Activated naive CD8-positive, alpha-beta T cell treated with anti-CD3 and anti-CD28 coated beads, Interleukin-2, amount 10 ng/mL, durations not matched to agents 7 days and 5 days (primary cell): ENCODE results near the gene TEKT5. TPM values are rescaled to one million over a fixed set of nuclear protein-coding genes. Genes with fewer than 3 reads are reported as not detected.

Experiments
- ATAC-seq: fragments of 150-1000 bp; cut with Tn5 transposase; one replicate; pipeline ENCODE4 v1.10.0; 2021; ENCODE audit warnings: low read depth, moderate library complexity
- POLR2A ChIA-PET: fragments of 350-600 bp; sonication (Branson Sonifier 250); formaldehyde crosslinking; loops from one replicate; lab custom pipeline; 2021; ENCODE audit warnings: antibody characterized with exemption; lab: Charles Lee
- DNase-seq: peaks from one replicate; pipeline ENCODE4 v3.0.0; 2021
- H3K27ac Mint-ChIP-seq: one replicate; pipeline ENCODE4 v1.8.0; 2022; ENCODE audit warnings: mild to moderate bottlenecking, mixed read lengths
- H3K27me3 Mint-ChIP-seq: one replicate; pipeline ENCODE4 v1.8.0; 2022; ENCODE audit warnings: mild to moderate bottlenecking, moderate library complexity, mixed read lengths
- H3K36me3 Mint-ChIP-seq: one replicate; pipeline ENCODE4 v1.8.0; 2021; ENCODE audit warnings: mild to moderate bottlenecking, mixed read lengths
- H3K4me1 Mint-ChIP-seq: one replicate; pipeline ENCODE4 v1.8.0; 2021; ENCODE audit warnings: mixed read lengths
- H3K4me3 Mint-ChIP-seq: one replicate; pipeline ENCODE4 v1.8.0; 2022; ENCODE audit warnings: mild to moderate bottlenecking, moderate library complexity, mixed read lengths
- H3K9me3 Mint-ChIP-seq: one replicate; pipeline ENCODE4 v1.8.0; 2021; ENCODE audit warnings: mixed read lengths
- total RNA-seq, 2 experiments: library from RNA; stranded (reverse); gene quantifications; one replicate each; pipeline ENCODE4 v1.2.3, GENCODE V29; 2021

TEKT5 gene
- total RNA-seq, 2 experiments from 2014 or later = not detected

DNA sequence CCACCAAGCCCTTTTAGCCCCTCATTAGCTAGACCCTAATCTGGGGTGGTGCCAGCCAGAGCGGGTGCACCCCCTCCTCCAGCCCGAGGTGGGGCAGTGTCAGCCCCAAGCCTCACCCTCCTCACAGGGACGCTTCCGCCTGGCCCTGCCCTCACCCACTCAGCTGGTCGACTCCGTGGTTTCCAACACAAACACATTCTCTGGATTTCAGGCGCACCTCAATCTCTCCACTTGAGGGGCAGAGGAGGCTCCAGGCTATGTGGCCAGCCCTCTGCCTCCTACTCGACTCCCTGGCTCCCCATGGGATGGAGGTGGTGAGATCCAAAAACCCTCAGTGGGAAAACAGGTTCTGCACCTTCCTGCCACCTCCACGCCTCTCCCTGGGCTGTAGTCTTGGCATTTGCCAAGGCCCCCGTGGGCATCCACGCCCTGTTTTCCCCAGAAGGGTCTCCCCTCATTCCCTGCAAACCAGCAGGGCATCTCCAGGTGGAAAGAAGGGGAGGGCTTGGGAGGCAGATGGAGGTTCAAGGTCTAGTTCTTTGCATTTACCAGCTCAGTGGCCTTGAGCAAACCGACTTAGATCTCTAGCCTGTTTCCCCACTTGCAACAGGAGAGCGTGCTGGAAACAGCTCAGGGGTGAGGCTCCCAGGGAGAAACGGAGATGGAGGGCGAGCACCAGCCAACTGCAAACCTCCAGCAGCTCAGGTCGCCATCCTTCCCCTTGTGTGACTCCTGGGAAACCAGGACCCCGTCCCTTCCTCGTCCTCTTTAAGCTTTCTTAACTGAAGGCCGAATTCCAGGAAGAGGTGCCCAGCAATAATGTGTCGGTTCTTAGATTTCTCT, 116.0 kb downstream of the TEKT5 start:
- H3K9me3 Mint-ChIP-seq = no peaks in the 10 kb centered on the region
- peaks cover 37% of the 10 kb centered on the region for H3K27me3 Mint-ChIP-seq
- no peak for DNase-seq
- POLR2A ChIA-PET = no interaction called here
- H3K36me3 Mint-ChIP-seq = no peaks in the 10 kb centered on the region
- peaks cover 3% of the 10 kb centered on the region for H3K4me1 Mint-ChIP-seq
- H3K4me3 Mint-ChIP-seq = no peak overlapping the region
- H3K27ac Mint-ChIP-seq = no peak overlapping the region
- ATAC-seq = no peak

Other genes with a start within 250 kb of the TEKT5 start
- not detected for gene EMP2, start 114.3 kb downstream of the TEKT5 start, total RNA-seq
- gene NUBP1, start 48.9 kb upstream of the TEKT5 start, total RNA-seq = 10 to 100 TPM; 24.5 to 24.6 TPM
- not detected for gene TVP23A, start 123.9 kb upstream of the TEKT5 start, total RNA-seq
- gene CIITA, start 182.3 kb upstream of the TEKT5 start, total RNA-seq = 10 to 100 TPM; 12.6 to 13.1 TPM
- gene DEXI, start 247.5 kb upstream of the TEKT5 start, total RNA-seq = 10 to 100 TPM; 31.4 to 32.3 TPM
- 10 to 100 TPM; 31.1 to 34.1 TPM for gene CLEC16A, start 249.6 kb upstream of the TEKT5 start, total RNA-seq